Measurements from ENCODE around the gene SHISAL2A.

Gene SHISAL2A

GRCh38 chr1:52632732-52633290, at the start of gene SHISAL2A:
SHISAL2A (plus strand) TSS chr1:52633168; CDS start chr1:52633494, 326 bp downstream.
- peaks cover 0 to 24% (median 0%) of the 10 kb centered on the region in 11 experiments; a peak in 5 of 22 replicates for H3K27me3 ChIP-seq
- H4K20me1 ChIP-seq, result no peaks in the 10 kb centered on the region
- no peaks in the 10 kb centered on the region for H3K9me3 ChIP-seq (replicated peaks in 1 of 11)
- no peak for TF ChIP-seq Cebpa-rat (IDR thresholded peaks at IDR 0.05)
- peaks cover 0 to 5% (median 0%) of the 10 kb centered on the region in 11 experiments; a peak in 3 of 22 replicates for H3K36me3 ChIP-seq
- peaks cover 46 to 94% (median 89%) of the 10 kb centered on the region in 10 experiments for H3K4me1 ChIP-seq
- H3K9ac ChIP-seq, result peak within 1 kb of the TSS; percentile 66 to 97 (median 89)
- H3K4me2 ChIP-seq, result peak within 1 kb of the TSS; percentile 81 to 96 (median 93)
- H3K4me3 ChIP-seq, result peak within 1 kb of the TSS; percentile 47 to 71 (median 63)
- peak within 1 kb of the TSS in 10 of 11 experiments; percentile 51 to 99 (median 96); a peak in 19 of 22 replicates for H3K27ac ChIP-seq

DNA sequence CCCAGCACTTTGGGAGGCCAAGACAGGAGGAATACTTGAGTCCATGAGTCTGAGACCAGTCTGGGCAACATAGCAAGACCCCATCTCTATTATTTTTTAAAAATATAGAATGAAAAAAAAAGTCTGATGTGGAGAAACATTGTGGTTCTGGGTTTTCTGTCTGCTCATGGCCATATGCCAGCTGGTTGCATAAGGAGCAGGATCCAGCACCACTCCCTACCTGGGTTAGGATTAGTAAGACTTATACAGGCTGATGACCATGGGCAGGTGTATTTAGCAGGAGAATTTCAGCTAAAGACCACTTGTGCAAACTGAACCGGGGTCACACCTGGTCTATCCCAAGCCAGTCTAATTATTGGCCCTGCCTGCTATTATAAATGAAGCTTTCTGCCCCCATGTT, 47.5 kb upstream of the SHISAL2A start:
- no peaks in the 10 kb centered on the region for H3K27me3 ChIP-seq
- no peak overlapping the region for H3K4me3 ChIP-seq
- H3K9me3 ChIP-seq (replicated peaks in 1 of 11), result no peaks in the 10 kb centered on the region
- no peaks in the 10 kb centered on the region for H4K20me1 ChIP-seq
- no peak overlapping the region for H3K27ac ChIP-seq
- H3K4me1 ChIP-seq, result peaks cover 13 to 31% (median 22%) of the 10 kb centered on the region in 10 experiments
- no peak overlapping the region for H3K9ac ChIP-seq
- no peaks in the 10 kb centered on the region for H3K36me3 ChIP-seq
- H3K4me2 ChIP-seq, result peak overlapping the region in 7 of 11 experiments; percentile 24 to 62 (median 44); a peak in 8 of 22 replicates
- no peak for TF ChIP-seq Cebpa-rat (IDR thresholded peaks at IDR 0.05)

GRCh38 chr1:52588027-52588426, 44.9 kb upstream of the SHISAL2A start:
- TF ChIP-seq Cebpa-rat (IDR thresholded peaks at IDR 0.05), result no peak
- H3K9me3 ChIP-seq (replicated peaks in 1 of 11), result no peaks in the 10 kb centered on the region

GRCh38 chr1:52588535-52588934, 44.4 kb upstream of the SHISAL2A start:
- Histone ChIP-seq H4K20me1 (no peaks in the 10 kb centered on the region), H3K36me3 (no peaks in the 10 kb centered on the region), H3K4me1 (peaks cover 17 to 37% (median 29%) of the 10 kb centered on the region in 10 experiments), H3K9ac (no peak overlapping the region), H3K27ac (no peak overlapping the region), H3K4me3 (no peak overlapping the region), H3K4me2 (peak overlapping the region in 7 of 11 experiments; percentile 20 to 60 (median 37); a peak in 12 of 22 replicates), H3K27me3 (no peaks in the 10 kb centered on the region), H3K9me3 (replicated peaks in 1 of 11) (no peaks in the 10 kb centered on the region)
- TF ChIP-seq Cebpa-rat (IDR thresholded peaks at IDR 0.05), result no peak

More at GRCh38 chr1:52588027-52588426, 44.9 kb upstream of the SHISAL2A start:
- Histone ChIP-seq H3K27me3 (no peaks in the 10 kb centered on the region), H3K9ac (no peak overlapping the region), H3K27ac (no peak overlapping the region), H3K4me2 (peak overlapping the region in 7 of 11 experiments; percentile 20 to 60 (median 37); a peak in 12 of 22 replicates), H3K4me3 (no peak overlapping the region), H3K4me1 (peaks cover 17 to 34% (median 26%) of the 10 kb centered on the region in 10 experiments), H3K36me3 (no peaks in the 10 kb centered on the region), H4K20me1 (no peaks in the 10 kb centered on the region)

- no peaks in the 10 kb centered on the region for H3K36me3 ChIP-seq
- H3K9ac ChIP-seq, result no peak overlapping the region
- H3K4me2 ChIP-seq, result no peak overlapping the region
- H3K27me3 ChIP-seq, result no peaks in the 10 kb centered on the region
- no peak overlapping the region for H3K4me3 ChIP-seq
- no peaks in the 10 kb centered on the region for H4K20me1 ChIP-seq
- no peak for TF ChIP-seq Cebpa-rat (IDR thresholded peaks at IDR 0.05)
- H3K27ac ChIP-seq, result no peak overlapping the region
- no peaks in the 10 kb centered on the region for H3K9me3 ChIP-seq (replicated peaks in 1 of 11)
- peaks cover 17 to 40% (median 30%) of the 10 kb centered on the region in 10 experiments for H3K4me1 ChIP-seq
Observed at GRCh38 chr1:52590266-52590665, 42.7 kb upstream of the SHISAL2A start.

GRCh38 chr1:52592637-52593323, 40.2 kb upstream of the SHISAL2A start:
- Histone ChIP-seq H3K27ac (no peak overlapping the region), H3K27me3 (no peaks in the 10 kb centered on the region), H3K9me3 (replicated peaks in 1 of 11) (no peaks in the 10 kb centered on the region), H3K4me2 (peak overlapping the region in 4 of 11 experiments; percentile 16 to 35 (median 26); a peak in 5 of 22 replicates), H4K20me1 (no peaks in the 10 kb centered on the region), H3K36me3 (no peaks in the 10 kb centered on the region), H3K4me3 (no peak overlapping the region), H3K4me1 (peaks cover 10 to 21% (median 13%) of the 10 kb centered on the region in 10 experiments; a peak in 16 of 20 replicates), H3K9ac (no peak overlapping the region)
- TF ChIP-seq Cebpa-rat (IDR thresholded peaks at IDR 0.05), result no peak

DNA sequence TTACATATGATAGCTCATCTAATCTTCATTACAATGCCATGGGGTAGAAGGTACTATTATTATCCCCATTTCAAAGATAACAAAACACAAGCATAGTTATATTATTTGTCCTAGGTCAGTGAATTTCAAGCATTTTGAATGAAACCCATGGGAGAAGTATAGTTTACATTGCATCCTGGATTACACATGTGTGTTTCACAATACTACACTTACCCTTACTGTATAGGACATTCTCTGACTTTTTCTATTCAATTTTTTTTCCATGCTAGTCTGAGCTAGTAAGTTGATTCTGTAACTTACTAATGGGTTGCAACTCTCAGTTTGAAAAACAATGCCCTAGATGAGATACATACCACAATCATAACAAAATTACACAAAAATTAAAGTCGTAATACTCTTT, 39.5 kb upstream of the SHISAL2A start:
- H3K4me3 ChIP-seq, result no peak overlapping the region
- H3K9ac ChIP-seq, result no peak overlapping the region
- no peak overlapping the region for H3K27ac ChIP-seq
- peaks cover 0 to under 1% (median 0%) of the 10 kb centered on the region in 11 experiments; a peak in 1 of 22 replicates for H3K9me3 ChIP-seq (replicated peaks in 1 of 11)
- no peaks in the 10 kb centered on the region for H3K36me3 ChIP-seq
- H4K20me1 ChIP-seq, result no peaks in the 10 kb centered on the region
- no peaks in the 10 kb centered on the region for H3K27me3 ChIP-seq
- 0 out of 22 replicates have a peak overlapping the region, but pooled peaks of 1 of the 11 experiments have one; percentile 35 for H3K4me2 ChIP-seq
- no peak for TF ChIP-seq Cebpa-rat (IDR thresholded peaks at IDR 0.05)
- H3K4me1 ChIP-seq, result peaks cover 5 to 15% (median 10%) of the 10 kb centered on the region in 10 experiments; a peak in 15 of 20 replicates

DNA sequence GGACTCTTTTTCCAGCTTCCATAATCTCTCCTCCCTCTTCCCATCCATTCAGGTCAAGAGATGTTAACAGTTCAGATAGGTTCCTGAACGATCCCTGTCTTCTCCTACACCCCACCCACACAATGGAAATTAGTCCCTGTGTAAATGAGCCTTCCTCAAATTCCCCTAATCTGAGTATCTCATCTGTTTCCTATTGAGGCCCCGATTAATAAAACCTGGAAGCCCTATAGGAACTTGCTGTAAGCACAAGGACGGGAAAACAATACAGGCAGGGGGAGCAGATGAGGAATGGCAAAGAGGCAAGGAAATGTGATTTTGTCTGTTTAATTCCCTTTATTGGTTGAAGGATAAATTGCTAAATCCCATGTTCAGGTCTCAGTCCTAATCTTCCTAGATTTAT, 37.9 kb upstream of the SHISAL2A start:
- Histone ChIP-seq H3K27me3 (no peaks in the 10 kb centered on the region), H4K20me1 (no peaks in the 10 kb centered on the region), H3K4me3 (no peak overlapping the region), H3K9ac (no peak overlapping the region), H3K9me3 (replicated peaks in 1 of 11) (peaks cover 0 to 5% (median 0%) of the 10 kb centered on the region in 11 experiments; a peak in 2 of 22 replicates), H3K4me1 (peaks cover 0 to 14% (median 6%) of the 10 kb centered on the region in 10 experiments; a peak in 8 of 20 replicates), H3K4me2 (no peak overlapping the region), H3K27ac (no peak overlapping the region), H3K36me3 (no peaks in the 10 kb centered on the region)
- no peak for TF ChIP-seq Cebpa-rat (IDR thresholded peaks at IDR 0.05)

DNA sequence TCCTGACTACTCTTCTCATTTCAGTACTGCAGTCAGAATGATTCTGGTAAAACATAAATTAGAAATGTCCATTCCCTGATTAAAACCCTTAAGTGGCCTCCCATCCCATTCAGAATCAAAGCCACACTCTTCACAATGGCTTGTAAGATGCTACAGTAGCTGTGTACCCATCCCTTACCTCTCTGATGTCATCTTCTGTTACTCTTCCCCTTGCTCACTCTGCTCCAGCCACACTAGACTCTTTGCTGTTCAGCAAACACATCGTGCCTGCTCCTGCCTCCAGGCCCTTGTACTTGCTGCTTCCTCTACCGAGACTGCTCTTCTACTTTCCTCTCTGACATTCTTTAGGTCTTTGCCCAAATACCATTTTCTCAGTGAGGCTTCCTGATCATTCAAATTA, 35.1 kb upstream of the SHISAL2A start:
- Histone ChIP-seq H3K27ac (no peak overlapping the region), H3K9ac (no peak overlapping the region), H3K4me2 (no peak overlapping the region), H3K27me3 (no peaks in the 10 kb centered on the region), H3K36me3 (no peaks in the 10 kb centered on the region), H3K9me3 (replicated peaks in 1 of 11) (peaks cover 0 to 5% (median 0%) of the 10 kb centered on the region in 11 experiments; a peak in 2 of 22 replicates), H3K4me3 (no peak overlapping the region), H4K20me1 (no peaks in the 10 kb centered on the region), H3K4me1 (peaks cover 9 to 24% (median 18%) of the 10 kb centered on the region in 10 experiments; a peak in 19 of 20 replicates)
- TF ChIP-seq Cebpa-rat (IDR thresholded peaks at IDR 0.05), result no peak
